Measurements from ENCODE around the gene FRRS1. TPM values are rescaled to one million over a fixed set of nuclear protein-coding genes. Genes with fewer than 3 reads are reported as not detected.
A peak's percentile ranks its signal among the peaks of the same experiment; 100 is the strongest.

Gene FRRS1
- polyA plus RNA-seq, 2 of the 4 experiments (the other 2 are of a cell fraction): 2.4 to 4.9 TPM

DNA sequence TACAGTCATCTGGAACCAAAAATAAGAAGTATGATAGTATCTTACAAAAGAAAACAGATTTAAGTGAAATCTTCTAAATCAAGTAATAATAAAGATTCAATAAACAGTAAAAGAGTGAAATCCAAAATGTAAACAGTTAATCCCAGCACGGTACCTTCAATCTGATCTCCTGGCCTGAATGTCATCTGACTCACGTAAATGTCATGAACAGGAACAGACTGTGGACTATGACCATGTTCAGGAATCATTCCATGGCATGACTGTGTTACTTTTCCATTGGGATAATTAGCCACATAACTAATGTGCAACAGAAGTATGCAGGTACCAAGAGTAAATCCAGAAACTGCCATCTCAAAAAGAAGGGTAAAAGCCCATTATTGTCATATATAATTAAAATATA lies 18.0 kb downstream of the FRRS1 start:
- POLR2A ChIA-PET: no interaction called here
- Histone ChIP-seq H3K4me3 (no peak overlapping the region), H3K27ac (0 out of 6 replicates have a peak overlapping the region, but pooled peaks of 1 of the 2 experiments have one; percentile 27), H3K4me2 (peak overlapping the region; percentile 48), H3K4me1 (peaks cover 11% of the 10 kb centered on the region; the same call in 2 of the 3 replicates), H3K9me3 (no peaks in the 10 kb centered on the region)
- CTCF ChIA-PET: no interaction called here
- 15% methylated on average over 2 of the region's 2 CpGs for WGBS (ENCODE audit: missing lambda C conversion rate)
- ATAC-seq: no peak
- DNase-seq (ENCODE audit: low read depth in 1 of 2, low spot score in 1 of 2): peak in 1 of 2 experiments; percentile 3
- TF ChIP-seq RCOR1 (IDR thresholded peaks at IDR 0.05; ENCODE audit: low read depth, low read length) (no peak), HEYL (CRISPR knock-in tag; IDR thresholded peaks at IDR 0.05) (no peak), HDAC2 (IDR thresholded peaks at IDR 0.05) (no peak), NFE2L2 (conservative IDR thresholded peaks at IDR 0.05; ENCODE audit: low read length) (no peak), MYC (IDR thresholded peaks at IDR 0.05; ENCODE audit: borderline replicate concordance, low read length) (no peak)
- TF ChIP-seq, protein P1, sequence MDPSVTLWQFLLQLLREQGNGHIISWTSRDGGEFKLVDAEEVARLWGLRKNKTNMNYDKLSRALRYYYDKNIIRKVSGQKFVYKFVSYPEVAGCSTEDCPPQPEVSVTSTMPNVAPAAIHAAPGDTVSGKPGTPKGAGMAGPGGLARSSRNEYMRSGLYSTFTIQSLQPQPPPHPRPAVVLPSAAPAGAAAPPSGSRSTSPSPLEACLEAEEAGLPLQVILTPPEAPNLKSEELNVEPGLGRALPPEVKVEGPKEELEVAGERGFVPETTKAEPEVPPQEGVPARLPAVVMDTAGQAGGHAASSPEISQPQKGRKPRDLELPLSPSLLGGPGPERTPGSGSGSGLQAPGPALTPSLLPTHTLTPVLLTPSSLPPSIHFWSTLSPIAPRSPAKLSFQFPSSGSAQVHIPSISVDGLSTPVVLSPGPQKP (IDR thresholded peaks at IDR 0.05; ENCODE audit: low read depth, low read length): no peak
- no peak for FAIRE-seq

DNA sequence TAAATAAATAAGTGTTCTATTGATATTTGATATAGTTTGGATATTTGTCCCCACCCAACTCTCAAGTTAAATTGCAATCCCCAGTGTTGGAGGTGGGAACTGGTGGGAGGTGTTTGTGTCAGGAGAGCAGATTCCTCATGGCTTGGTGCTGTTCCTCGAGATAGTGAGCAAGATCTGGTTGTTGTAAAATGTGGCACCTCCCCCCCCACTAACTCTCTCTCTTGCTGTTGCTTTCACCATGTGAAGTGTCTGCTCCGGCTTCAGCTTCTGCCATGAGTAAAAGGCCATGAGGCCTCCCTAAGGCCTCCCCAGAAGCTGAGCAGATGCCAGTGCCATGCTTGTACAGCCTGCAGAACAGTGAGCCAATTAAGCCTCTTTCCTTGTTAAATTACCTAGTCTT lies 20.8 kb downstream of the FRRS1 start:
- Histone ChIP-seq H3K27ac (no peak overlapping the region), H3K4me2 (no peak overlapping the region), H3K4me3 (no peak overlapping the region), H3K9me3 (no peaks in the 10 kb centered on the region), H3K4me1 (peaks cover 11% of the 10 kb centered on the region; the same call in 2 of the 3 replicates)
- CTCF ChIA-PET: no interaction called here
- DNase-seq (ENCODE audit: low read depth in 1 of 2, low spot score in 1 of 2) (no peak), ATAC-seq (no peak), FAIRE-seq (no peak)
- TF ChIP-seq PHF8 (IDR thresholded peaks at IDR 0.05; ENCODE audit: borderline replicate concordance, low read depth) (no peak), EHF (CRISPR knock-in tag; IDR thresholded peaks at IDR 0.05) (no peak), EHMT2 (IDR thresholded peaks at IDR 0.05; ENCODE audit: low read depth) (no peak), KDM5A (IDR thresholded peaks at IDR 0.05) (no peak), CHD4 (IDR thresholded peaks at IDR 0.05; ENCODE audit: borderline replicate concordance) (no peak), MAZ (IDR thresholded peaks at IDR 0.05; ENCODE audit: borderline replicate concordance, low read depth, low read length) (no peak), CHD2 (IDR thresholded peaks at IDR 0.05; ENCODE audit: low read length, partially characterized antibody) (no peak), NFE2L2 (conservative IDR thresholded peaks at IDR 0.05; ENCODE audit: low read length) (no peak), EP300 (IDR thresholded peaks at IDR 0.05) (no peak), CBX2 (IDR thresholded peaks at IDR 0.05; ENCODE audit: borderline replicate concordance, low read depth) (no peak), BHLHE40 (IDR thresholded peaks at IDR 0.05; ENCODE audit: low read depth, low read length) (no peak), GATA3 (IDR thresholded peaks at IDR 0.05; ENCODE audit: borderline replicate concordance) (no peak), TFCP2L1 (CRISPR knock-in tag; IDR thresholded peaks at IDR 0.05) (no peak), POLR2AphosphoS2 (conservative IDR thresholded peaks at IDR 0.05; ENCODE audit: low read length) (no peak), NPAS2 (CRISPR knock-in tag; IDR thresholded peaks at IDR 0.05; ENCODE audit: borderline replicate concordance) (no peak)
- TF ChIP-seq, protein P1 (IDR thresholded peaks at IDR 0.05; ENCODE audit: low read depth, low read length): no peak
- TF ChIP-seq, protein P2, sequence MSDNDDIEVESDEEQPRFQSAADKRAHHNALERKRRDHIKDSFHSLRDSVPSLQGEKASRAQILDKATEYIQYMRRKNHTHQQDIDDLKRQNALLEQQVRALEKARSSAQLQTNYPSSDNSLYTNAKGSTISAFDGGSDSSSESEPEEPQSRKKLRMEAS (IDR thresholded peaks at IDR 0.05): no peak
- 100% methylated on average over 2 of the region's 2 CpGs for WGBS (ENCODE audit: missing lambda C conversion rate)
- POLR2A ChIA-PET: no interaction called here

DNA sequence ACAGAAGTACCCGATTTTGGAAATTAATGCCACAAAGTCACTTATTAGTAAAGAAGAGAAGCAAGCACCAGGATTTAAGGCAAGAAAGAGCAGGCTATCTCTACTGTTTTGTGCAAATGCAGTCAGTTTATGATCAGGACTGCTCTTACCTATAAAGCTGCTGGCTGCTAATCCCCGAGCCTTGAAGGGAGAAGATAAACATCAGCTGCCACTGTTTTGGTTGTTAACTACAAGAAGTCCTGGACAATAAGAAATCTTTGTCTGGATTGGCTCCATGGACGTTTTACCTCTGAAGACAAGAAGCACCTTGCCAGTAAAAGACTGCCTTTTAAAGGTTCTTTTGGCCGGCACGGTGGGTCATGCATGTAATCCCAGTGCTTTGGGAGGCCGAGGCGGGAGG lies 21.4 kb downstream of the FRRS1 start:
- ChIA-PET CTCF (no interaction called here), POLR2A (no interaction called here)
- Histone ChIP-seq H3K4me2 (no peak overlapping the region), H3K9me3 (no peaks in the 10 kb centered on the region), H3K27ac (no peak overlapping the region), H3K4me1 (peaks cover 11% of the 10 kb centered on the region; the same call in 2 of the 3 replicates), H3K4me3 (no peak overlapping the region)
- WGBS (ENCODE audit: missing lambda C conversion rate): 86% methylated on average over 7 of the region's 7 CpGs
- FAIRE-seq (no peak), ATAC-seq (no peak), DNase-seq (ENCODE audit: low read depth in 1 of 2, low spot score in 1 of 2) (no peak)
- TF ChIP-seq ZSCAN20 (CRISPR knock-in tag; IDR thresholded peaks at IDR 0.05) (no peak), CBX8 (IDR thresholded peaks at IDR 0.05) (no peak), KDM1A (IDR thresholded peaks at IDR 0.05; ENCODE audit: low read depth) (no peak), NPAS2 (CRISPR knock-in tag; IDR thresholded peaks at IDR 0.05; ENCODE audit: borderline replicate concordance) (no peak), PHF8 (IDR thresholded peaks at IDR 0.05; ENCODE audit: borderline replicate concordance, low read depth) (no peak)

Measured in A549 (cell line).